GM12864 (cell line): ENCODE measurements around the gene PATE1.

Experiments
- DNase-seq: peaks from one replicate; pipeline ENCODE4 v3.0.0-alpha.2; 2011; ENCODE audit warnings: low read depth
- H3K4me3 ChIP-seq: 2 replicates; pipeline ENCODE4 v1.5.1; 2011; ENCODE audit warnings: mild to moderate bottlenecking, low read depth, low read length, control low read depth
- CTCF ChIP-seq: IDR thresholded peaks from 2 replicates; pipeline ENCODE4 v1.5.1; 2011; ENCODE audit warnings: low read depth, mild to moderate bottlenecking, moderate library complexity, low read length, control low read depth, inconsistent platforms; ENCODE audit errors: missing control alignments

PATE1 gene

DNA sequence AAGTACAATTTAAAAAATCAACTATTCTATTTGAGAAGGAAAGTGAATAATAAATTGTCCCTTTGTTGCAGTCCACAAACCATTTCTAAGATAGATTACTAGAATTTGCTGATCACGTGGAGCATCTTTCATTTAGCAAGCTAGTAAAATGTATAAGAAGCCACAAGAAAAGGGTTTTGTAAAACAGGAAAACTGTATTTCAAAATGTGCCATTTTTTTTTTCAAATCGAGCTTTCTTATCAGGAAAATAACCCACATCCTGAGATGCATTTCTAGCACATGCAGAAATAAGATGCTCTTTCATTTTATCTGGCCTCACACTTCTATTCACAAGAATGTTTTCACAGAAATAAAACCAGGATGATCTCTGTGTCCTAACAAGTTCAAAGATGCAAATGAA is 38.6 kb downstream of the PATE1 start:
- TF ChIP-seq CTCF: no peak
- H3K4me3 ChIP-seq: no peak overlapping the region
- no peak for DNase-seq

GRCh38 chr11:125787827-125788226 is 41.7 kb downstream of the PATE1 start, which contains the start of gene PATE3:
Gene PATE3, plus strand, starts transcription at chr11:125788127. Its CDS starts 25 bp downstream, at chr11:125788152.
- TF ChIP-seq CTCF: no peak
- no peak for DNase-seq
- no peak within 1 kb of the TSS for H3K4me3 ChIP-seq

DNA sequence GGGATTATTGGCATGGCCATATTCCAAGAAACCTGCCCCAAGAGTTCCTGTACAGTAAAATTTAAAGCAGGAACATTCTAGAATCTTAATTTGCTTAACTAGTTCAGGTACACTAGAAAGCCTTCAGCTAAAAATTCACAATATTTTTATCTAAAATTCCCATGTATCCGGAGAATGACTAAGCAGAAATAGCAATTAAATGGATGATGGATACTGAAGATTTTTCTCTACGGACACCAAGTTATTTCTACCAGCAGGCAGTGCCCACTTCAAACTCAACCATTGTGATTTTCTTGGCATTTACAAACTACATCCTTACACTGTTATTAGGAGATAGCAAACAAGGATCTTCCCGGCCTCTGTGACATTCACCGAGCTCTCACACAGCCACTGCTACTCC is 44.7 kb downstream of the PATE1 start:
- TF ChIP-seq CTCF: no peak
- DNase-seq: no peak
- H3K4me3 ChIP-seq: no peak overlapping the region

DNA sequence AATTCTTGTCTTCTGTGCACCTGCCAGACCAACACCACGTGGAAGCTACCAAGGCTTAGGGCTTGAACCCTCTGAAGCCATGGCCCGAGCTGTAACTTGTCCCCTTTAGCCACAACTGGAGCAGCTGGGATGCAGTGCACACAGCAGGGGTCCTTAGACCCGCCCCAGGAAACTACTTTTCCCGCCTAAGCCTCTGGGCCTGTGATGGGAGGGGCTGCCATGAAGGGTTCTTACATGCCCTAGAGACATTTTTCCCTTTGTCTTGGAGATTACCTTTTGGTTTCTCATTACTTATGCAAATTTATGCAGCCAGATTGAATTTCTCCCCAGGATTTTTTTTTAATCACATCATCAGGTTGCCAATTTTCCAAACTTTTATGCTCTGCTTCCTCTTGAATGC is 51.6 kb downstream of the PATE1 start:
- no peak for TF ChIP-seq CTCF
- no peak for DNase-seq
- H3K4me3 ChIP-seq: no peak overlapping the region
